Upper lobe of left lung (tissue), 4 donors: Measurements from ENCODE around the gene VPS8.

Experiments used
- POLR2A ChIP-seq, 4 donors: fragments of 450-650 bp; IDR thresholded peaks; one replicate each; pipeline ENCODE4 v1.5.1; 2016 to 2017; ENCODE audit warnings: antibody characterized with exemption in 4 of 4, mild to moderate bottlenecking in 2 of 4
- POLR2AphosphoS5 ChIP-seq, 2 donors: sonication (generic); formaldehyde crosslinking; IDR thresholded peaks; one replicate each; pipeline ENCODE4 v1.5.1; 2017; ENCODE audit warnings: antibody characterized with exemption in 2 of 2
- TF ChIP-seq, protein P1 (sequence below), 6 experiments: fragments of 450-650 bp in 4 of 6; fragments of 200-600 bp in 2 of 6; sonication (generic) in 2 of 6; IDR thresholded peaks; one replicate each; pipeline ENCODE4 v1.5.1; 2016 to 2019; ENCODE audit warnings: antibody characterized with exemption in 6 of 6

GRCh38 chr3:184764191-184764590 is 47.8 kb upstream of the VPS8 start:
- TF ChIP-seq POLR2A (IDR thresholded peaks at IDR 0.05) (no peak), POLR2AphosphoS5 (IDR thresholded peaks at IDR 0.05) (no peak)
- TF ChIP-seq, protein P1, sequence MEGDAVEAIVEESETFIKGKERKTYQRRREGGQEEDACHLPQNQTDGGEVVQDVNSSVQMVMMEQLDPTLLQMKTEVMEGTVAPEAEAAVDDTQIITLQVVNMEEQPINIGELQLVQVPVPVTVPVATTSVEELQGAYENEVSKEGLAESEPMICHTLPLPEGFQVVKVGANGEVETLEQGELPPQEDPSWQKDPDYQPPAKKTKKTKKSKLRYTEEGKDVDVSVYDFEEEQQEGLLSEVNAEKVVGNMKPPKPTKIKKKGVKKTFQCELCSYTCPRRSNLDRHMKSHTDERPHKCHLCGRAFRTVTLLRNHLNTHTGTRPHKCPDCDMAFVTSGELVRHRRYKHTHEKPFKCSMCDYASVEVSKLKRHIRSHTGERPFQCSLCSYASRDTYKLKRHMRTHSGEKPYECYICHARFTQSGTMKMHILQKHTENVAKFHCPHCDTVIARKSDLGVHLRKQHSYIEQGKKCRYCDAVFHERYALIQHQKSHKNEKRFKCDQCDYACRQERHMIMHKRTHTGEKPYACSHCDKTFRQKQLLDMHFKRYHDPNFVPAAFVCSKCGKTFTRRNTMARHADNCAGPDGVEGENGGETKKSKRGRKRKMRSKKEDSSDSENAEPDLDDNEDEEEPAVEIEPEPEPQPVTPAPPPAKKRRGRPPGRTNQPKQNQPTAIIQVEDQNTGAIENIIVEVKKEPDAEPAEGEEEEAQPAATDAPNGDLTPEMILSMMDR (IDR thresholded peaks at IDR 0.05): no peak
